ENCODE measurements around the gene CR1.
"Not testable (repeated sequence)": the region's sequence is repeated elsewhere in the genome, so short reads cannot be mapped to it uniquely, and the experiment has no call there.

- not testable (repeated sequence) for TF ChIP-seq CTCF (IDR thresholded peaks at IDR 0.05 in 2 of 3, conservative IDR thresholded peaks at IDR 0.05 in 1 of 3; ENCODE audit: borderline replicate concordance in 1 of 3, insufficient read depth in 1 of 3, low read depth in 2 of 3, low read length in 2 of 3); ZNF274 (IDR thresholded peaks at IDR 0.05; ENCODE audit: low read depth, low read length); CEBPB (IDR thresholded peaks at IDR 0.05; ENCODE audit: low read depth); POLR2A (IDR thresholded peaks at IDR 0.05; ENCODE audit: borderline replicate concordance, extremely low read depth, insufficient read depth, insufficient read length); MAX (IDR thresholded peaks at IDR 0.05); RAD21 (IDR thresholded peaks at IDR 0.05; ENCODE audit: low read depth); EZH2phosphoT487 (IDR thresholded peaks at IDR 0.05; ENCODE audit: borderline replicate concordance); EZH2 (IDR thresholded peaks at IDR 0.05); ATF3 (IDR thresholded peaks at IDR 0.05)
Observed at GRCh38 chr1:207690551-207690950, 194.6 kb downstream of the CR1 start.

Data from HCT116 (cell line).